HCT116 (cell line): ENCODE results near the gene GRK5. TPM values are rescaled to one million over a fixed set of nuclear protein-coding genes. Genes with fewer than 3 reads are reported as not detected.

Experiments used
- ATAC-seq: fragments of 200-7000 bp; cut with Tn5 transposase; 2 replicates; pipeline ENCODE4 v1.9.1; 2020; ENCODE audit warnings: mild to moderate bottlenecking, moderate library complexity
- BruUV-seq: library from RNA; stranded (reverse); fragments of 400-500 nt; replicated peaks from 2 replicates; lab custom pipeline; 2021; lab: Mats Ljungman, UMichigan
- CTCF ChIA-PET: fragments of 300-600 bp; sonication (Branson Sonifier 250); formaldehyde crosslinking; loops from one replicate; lab custom pipeline; 2021; ENCODE audit warnings: antibody characterized with exemption; lab: Charles Lee
- POLR2A ChIA-PET: fragments of 300-600, 350-600 bp; sonication (Branson Sonifier 250); formaldehyde crosslinking; loops from one replicate; lab custom pipeline; 2021; ENCODE audit warnings: antibody characterized with exemption; lab: Charles Lee
- RAD21 ChIA-PET, 2 experiments: fragments of 300-600 bp; sonication (Branson Sonifier 250); formaldehyde crosslinking; loops; one replicate each; lab custom pipeline; 2023; ENCODE audit warnings: low total read pairs in 2 of 2; ENCODE audit not compliant: uncharacterized antibody in 2 of 2, unreplicated experiment in 2 of 2, low non-redundant PET in 1 of 2; lab: Charles Lee
- DNase-seq: peaks from one replicate; pipeline ENCODE4 v3.0.0-alpha.2; 2010; ENCODE audit warnings: low read depth, low spot score
- H2AFZ ChIP-seq: fragments of 200-600 bp; shearing (Covaris generic), sonication (generic); 2 replicates; pipeline ENCODE4 v1.6.1; 2017; ENCODE audit warnings: low read depth, mixed run types, mixed read lengths, antibody characterized with exemption, low read length; ENCODE audit not compliant: poor library complexity, severe bottlenecking
- H3K27ac ChIP-seq: 2 replicates; pipeline ENCODE4 v1.5.1; 2012; ENCODE audit warnings: low read depth, low read length
- H3K27me3 ChIP-seq: fragments of 200-600 bp; sonication (generic); 2 replicates; pipeline ENCODE4 v1.6.1; 2016; ENCODE audit warnings: mixed run types, low read length, mixed read lengths; ENCODE audit not compliant: insufficient read depth
- H3K36me3 ChIP-seq, 2 experiments: fragments of 200-500 bp in 1 of 2; fragments of 200-600 bp in 1 of 2; sonication (Bioruptor generic) in 1 of 2; sonication (generic) in 1 of 2; 2 replicates each; pipeline versions ENCODE4 v1.5.1 to v1.6.1; 2014 to 2016; ENCODE audit warnings: low read length in 2 of 2, inconsistent platforms in 1 of 2, mixed read lengths in 1 of 2, mixed run types in 1 of 2; ENCODE audit not compliant: insufficient read depth in 2 of 2, control insufficient read depth in 1 of 2
- H3K4me1 ChIP-seq, 2 experiments: fragments of 200-600 bp in 1 of 2; sonication (generic) in 1 of 2; 2 replicates each; pipeline versions ENCODE4 v1.5.1 to v1.6.1; 2012 to 2017; ENCODE audit warnings: low read length in 2 of 2, inconsistent platforms in 1 of 2, mild to moderate bottlenecking in 1 of 2, mixed read lengths in 1 of 2, mixed run types in 1 of 2, moderate library complexity in 1 of 2; ENCODE audit not compliant: insufficient read depth in 2 of 2, control insufficient read depth in 1 of 2
- H3K4me2 ChIP-seq: fragments of 200-600 bp; sonication (generic); 2 replicates; pipeline ENCODE4 v1.6.1; 2017; ENCODE audit warnings: mixed run types, low read length, mixed read lengths
- H3K4me3 ChIP-seq, 2 experiments: fragments of 200-600 bp in 1 of 2; sonication (generic) in 1 of 2; replicated peaks in 1 of 2; 2 replicates each; pipeline ENCODE4 v1.5.1; 2011 to 2016; ENCODE audit warnings: low read length in 2 of 2, control low read depth in 1 of 2, low read depth in 1 of 2, mild to moderate bottlenecking in 1 of 2, mixed read lengths in 1 of 2, mixed run types in 1 of 2
- H3K79me2 ChIP-seq: fragments of 200-600 bp; sonication (generic); 2 replicates; pipeline ENCODE4 v1.6.1; 2017; ENCODE audit warnings: mild to moderate bottlenecking, mixed run types, low read length, moderate library complexity, mixed read lengths; ENCODE audit not compliant: insufficient read depth
- H3K9ac ChIP-seq: fragments of 200-600 bp; sonication (generic); 2 replicates; pipeline ENCODE4 v1.6.1; 2016; ENCODE audit warnings: low read length, mixed read lengths
- H3K9me2 ChIP-seq: fragments of 200-600 bp; sonication (generic), shearing (Covaris generic); 2 replicates; pipeline ENCODE4 v1.6.1; 2017; ENCODE audit warnings: mixed run types, mild to moderate bottlenecking, moderate library complexity; ENCODE audit not compliant: insufficient read depth
- H3K9me3 ChIP-seq, 2 experiments: fragments of 200-500 bp in 1 of 2; fragments of 200-600 bp in 1 of 2; sonication (Bioruptor generic) in 1 of 2; sonication (generic) in 1 of 2; 2 replicates each; pipeline ENCODE4 v1.6.1; 2014 to 2017; ENCODE audit warnings: low read length in 2 of 2, mixed read lengths in 2 of 2, inconsistent platforms in 1 of 2, low read depth in 1 of 2, mild to moderate bottlenecking in 1 of 2, mixed run types in 1 of 2, moderate library complexity in 1 of 2; ENCODE audit not compliant: control insufficient read depth in 1 of 2, insufficient read depth in 1 of 2
- H4K20me1 ChIP-seq: fragments of 200-600 bp; sonication (generic), shearing (Covaris generic); 2 replicates; pipeline ENCODE4 v1.6.1; 2017; ENCODE audit warnings: mixed run types, mild to moderate bottlenecking, moderate library complexity; ENCODE audit not compliant: insufficient read depth
- ATF3 ChIP-seq: IDR thresholded peaks from 2 replicates; pipeline ENCODE4 v1.6.1; 2012
- CEBPB ChIP-seq: IDR thresholded peaks from 2 replicates; pipeline ENCODE4 v1.6.1; 2012; ENCODE audit warnings: low read depth
- CTCF ChIP-seq, 3 experiments: fragments of 200-600 bp in 1 of 3; sonication (generic) in 1 of 3; IDR thresholded peaks in 2 of 3; conservative IDR thresholded peaks in 1 of 3; 2 replicates each; pipeline ENCODE4 v1.5.1; 2012 to 2017; ENCODE audit warnings: low read depth in 2 of 3, low read length in 2 of 3, antibody characterized with exemption in 1 of 3, borderline replicate concordance in 1 of 3, control low read depth in 1 of 3, mild to moderate bottlenecking in 1 of 3, mixed read lengths in 1 of 3, mixed run types in 1 of 3, moderate library complexity in 1 of 3; ENCODE audit not compliant: insufficient read depth in 1 of 3
- EGR1 ChIP-seq: IDR thresholded peaks from 2 replicates; pipeline ENCODE4 v1.6.1; 2012; ENCODE audit warnings: low read depth
- EZH2 ChIP-seq: fragments of 200-600 bp; sonication (generic); IDR thresholded peaks from 2 replicates; pipeline ENCODE4 v1.6.1; 2017; ENCODE audit warnings: antibody characterized with exemption, mixed run types
- EZH2phosphoT487 ChIP-seq: fragments of 200-600 bp; IDR thresholded peaks from 2 replicates; pipeline ENCODE4 v1.6.1; 2018; ENCODE audit warnings: antibody characterized with exemption, borderline replicate concordance
- FOSL1 ChIP-seq: IDR thresholded peaks from 2 replicates; pipeline ENCODE4 v1.6.1; 2012; ENCODE audit warnings: low read depth
- JUND ChIP-seq: IDR thresholded peaks from 2 replicates; pipeline ENCODE4 v1.6.1; 2012
- MAX ChIP-seq: IDR thresholded peaks from 2 replicates; pipeline ENCODE4 v1.6.1; 2012
- POLR2A ChIP-seq: IDR thresholded peaks from 2 replicates; pipeline ENCODE4 v1.7.0; 2011; ENCODE audit warnings: borderline replicate concordance; ENCODE audit not compliant: insufficient read depth, insufficient read length; ENCODE audit errors: extremely low read depth
- RAD21 ChIP-seq: IDR thresholded peaks from 2 replicates; pipeline ENCODE4 v1.6.1; 2012; ENCODE audit warnings: low read depth, mild to moderate bottlenecking
- SRF ChIP-seq: IDR thresholded peaks from 2 replicates; pipeline ENCODE4 v1.6.1; 2012; ENCODE audit warnings: low read depth
- YY1 ChIP-seq: IDR thresholded peaks from 2 replicates; pipeline ENCODE4 v1.6.1; 2011; ENCODE audit warnings: low read length, low read depth, moderate library complexity, mild to moderate bottlenecking; ENCODE audit not compliant: insufficient replicate concordance; ENCODE audit errors: extremely low read depth
- ZBTB33 ChIP-seq: IDR thresholded peaks from 2 replicates; pipeline ENCODE4 v1.6.1; 2011; ENCODE audit warnings: mild to moderate bottlenecking, low read length, moderate library complexity; ENCODE audit not compliant: insufficient replicate concordance; ENCODE audit errors: extremely low read depth
- ZFX ChIP-seq: fragments of 450-650 bp; IDR thresholded peaks from 2 replicates; pipeline ENCODE4 v1.6.1; 2017
- ZNF274 ChIP-seq: fragments of 200-500 bp; sonication (Bioruptor generic); IDR thresholded peaks from 2 replicates; pipeline ENCODE4 v1.6.1; 2014; ENCODE audit warnings: mild to moderate bottlenecking, low read depth, low read length, inconsistent platforms
- intact Hi-C: fragments of 100-400 bp; cut with micrococcal nuclease; formaldehyde crosslinking; loops from 2 replicates; pipeline ENCODE4 v1.10.0; 2022
- total RNA-seq: library from RNA; stranded (reverse); gene quantifications from one replicate; pipeline ENCODE4 v1.2.1, GENCODE V29; 2021; ENCODE audit not compliant: unreplicated experiment

Gene GRK5
- total RNA-seq, 1 experiment from 2014 or later: 7.3 TPM

- RAD21 ChIA-PET: no interaction called here
These were observed 257.7 kb downstream of the GRK5 start for GRCh38 chr10:119465085-119465484.

More at GRCh38 chr10:119465085-119465484, 257.7 kb downstream of the GRK5 start:
- Histone ChIP-seq H3K4me3 (no peak overlapping the region), H3K9me3 (peaks cover 0 to 5% of the 10 kb centered on the region in 2 experiments; a peak in 1 of 4 replicates), H3K4me1 (peaks cover 19 to 42% of the 10 kb centered on the region in 2 experiments), H3K79me2 (no peaks in the 10 kb centered on the region), H3K36me3 (no peaks in the 10 kb centered on the region), H3K4me2 (no peak overlapping the region), H2AFZ (no peak overlapping the region), H3K9me2 (no peaks in the 10 kb centered on the region), H3K27me3 (no peaks in the 10 kb centered on the region), H4K20me1 (no peaks in the 10 kb centered on the region)
- no peak for ATAC-seq
- intact Hi-C loops: no loop called here
- POLR2A ChIA-PET: no interaction called here
- TF ChIP-seq ZBTB33: no peak
- TF ChIP-seq FOSL1: no peak
- no peak for TF ChIP-seq MAX
- TF ChIP-seq ZFX: no peak
- TF ChIP-seq SRF: no peak
- TF ChIP-seq EZH2phosphoT487: no peak
- no peak for TF ChIP-seq EZH2
- TF ChIP-seq CEBPB: no peak
- TF ChIP-seq RAD21: no peak
- no peak for TF ChIP-seq YY1
- no peak for TF ChIP-seq JUND
- TF ChIP-seq ATF3: no peak
- no peak for TF ChIP-seq CTCF (IDR thresholded peaks at IDR 0.05 in 2 of 3, conservative IDR thresholded peaks at IDR 0.05 in 1 of 3; ENCODE audit: borderline replicate concordance in 1 of 3, insufficient read depth in 1 of 3, low read depth in 2 of 3, low read length in 2 of 3)
- TF ChIP-seq ZNF274: no peak
- TF ChIP-seq EGR1: no peak
- TF ChIP-seq POLR2A: no peak
- TF ChIP-seq, all 23 proteins: peak for 0
- CTCF ChIA-PET: no interaction called here
- Histone ChIP-seq H3K27ac (no peak overlapping the region), H3K9ac (no peak overlapping the region)
- DNase-seq: no peak
- no TSS peak for BruUV-seq
